B cell (primary cell): ENCODE results near the gene SLC37A1.

Experiments used
- EZH2 ChIP-seq: IDR thresholded peaks from 2 replicates; pipeline ENCODE4 v1.6.1; 2012; ENCODE audit warnings: borderline replicate concordance, low read depth, mild to moderate bottlenecking, moderate library complexity, low read length; ENCODE audit not compliant: insufficient read depth, poor library complexity, severe bottlenecking
- TF ChIP-seq, protein P1 (sequence below): fragments of 200-600 bp; IDR thresholded peaks from one replicate; pipeline ENCODE4 v1.8.0; 2022; ENCODE audit warnings: antibody characterized with exemption, mild to moderate bottlenecking

DNA sequence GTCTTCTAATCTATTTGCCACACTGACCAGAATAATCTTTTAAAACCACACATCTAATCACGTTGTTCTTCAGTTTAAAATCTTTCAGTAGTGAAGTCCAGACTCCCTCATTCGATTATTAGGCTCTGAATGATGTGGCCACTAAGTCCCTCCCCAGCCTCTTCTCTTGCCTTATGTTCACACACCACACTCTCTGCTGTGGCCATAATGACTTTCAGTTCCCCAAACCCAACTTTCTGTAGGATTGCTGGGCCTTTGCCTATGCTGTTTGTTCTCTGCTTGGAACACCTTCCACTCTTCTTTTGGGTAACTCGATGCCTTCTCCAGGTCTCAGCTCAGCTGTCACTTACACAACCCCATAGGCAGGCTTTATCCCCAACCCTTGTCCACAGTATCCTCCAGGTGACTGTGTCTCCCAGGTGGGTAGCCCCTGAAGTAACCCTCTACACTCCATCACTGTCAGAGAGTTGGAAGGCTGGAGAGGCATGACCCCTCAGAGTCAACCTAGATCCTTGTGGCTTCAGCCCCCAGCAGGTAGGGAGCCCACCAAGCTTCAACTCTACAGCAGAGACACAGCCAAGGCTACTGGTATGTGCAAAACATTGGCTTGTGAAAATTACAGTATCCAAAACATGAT, 8.4 kb upstream of the SLC37A1 start:
- TF ChIP-seq, protein P1, sequence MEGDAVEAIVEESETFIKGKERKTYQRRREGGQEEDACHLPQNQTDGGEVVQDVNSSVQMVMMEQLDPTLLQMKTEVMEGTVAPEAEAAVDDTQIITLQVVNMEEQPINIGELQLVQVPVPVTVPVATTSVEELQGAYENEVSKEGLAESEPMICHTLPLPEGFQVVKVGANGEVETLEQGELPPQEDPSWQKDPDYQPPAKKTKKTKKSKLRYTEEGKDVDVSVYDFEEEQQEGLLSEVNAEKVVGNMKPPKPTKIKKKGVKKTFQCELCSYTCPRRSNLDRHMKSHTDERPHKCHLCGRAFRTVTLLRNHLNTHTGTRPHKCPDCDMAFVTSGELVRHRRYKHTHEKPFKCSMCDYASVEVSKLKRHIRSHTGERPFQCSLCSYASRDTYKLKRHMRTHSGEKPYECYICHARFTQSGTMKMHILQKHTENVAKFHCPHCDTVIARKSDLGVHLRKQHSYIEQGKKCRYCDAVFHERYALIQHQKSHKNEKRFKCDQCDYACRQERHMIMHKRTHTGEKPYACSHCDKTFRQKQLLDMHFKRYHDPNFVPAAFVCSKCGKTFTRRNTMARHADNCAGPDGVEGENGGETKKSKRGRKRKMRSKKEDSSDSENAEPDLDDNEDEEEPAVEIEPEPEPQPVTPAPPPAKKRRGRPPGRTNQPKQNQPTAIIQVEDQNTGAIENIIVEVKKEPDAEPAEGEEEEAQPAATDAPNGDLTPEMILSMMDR = no peak
- TF ChIP-seq EZH2 = no peak
